Fibroblast of skin of left biceps (primary cell): ENCODE measurements around the gene SRSF3.
"Not testable (repeated sequence)": the region's sequence is repeated elsewhere in the genome, so short reads cannot be mapped to it uniquely, and the experiment has no call there.

Experiments used
- DNase-seq, 2 experiments: peaks; one replicate each; pipeline ENCODE4 v3.0.0-alpha.2; 2013; ENCODE audit warnings: low read depth in 2 of 2

SRSF3 gene

DNA sequence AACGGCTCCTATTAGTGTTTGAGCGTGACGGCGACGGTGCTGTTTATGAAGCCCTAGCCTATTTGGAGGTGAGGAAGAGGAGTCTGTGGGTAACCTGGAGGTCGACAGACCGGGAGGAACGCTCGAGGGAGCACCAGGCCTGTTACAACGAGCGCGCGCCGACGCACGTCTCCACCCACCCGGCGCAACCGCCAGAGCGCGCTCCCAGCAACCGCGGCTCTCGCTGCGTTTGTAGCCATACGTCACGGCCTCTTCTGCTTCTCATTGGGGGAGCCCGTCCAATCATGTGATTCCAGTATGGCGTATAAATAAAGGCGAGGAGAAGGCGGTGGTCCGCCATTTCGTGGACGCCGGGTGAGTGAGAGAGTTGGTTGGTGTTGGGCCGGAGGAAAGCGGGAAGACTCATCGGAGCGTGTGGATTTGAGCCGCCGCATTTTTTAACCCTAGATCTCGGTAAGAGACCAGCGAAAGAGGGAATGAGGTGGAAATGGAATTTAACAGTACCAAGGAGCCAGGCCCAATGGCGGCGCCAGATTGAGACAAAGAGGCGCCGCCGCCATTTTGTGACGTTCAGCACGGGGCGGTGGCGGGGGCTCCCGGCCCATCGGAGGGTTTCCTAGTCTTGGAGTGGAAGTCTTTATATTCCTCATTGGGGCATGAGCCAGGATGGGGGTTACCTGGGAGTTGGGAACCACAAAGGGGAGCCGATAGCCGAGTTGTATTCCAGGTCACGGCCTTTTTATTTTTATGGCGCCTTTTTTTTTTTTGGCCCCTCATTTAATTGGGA, at the start of gene SRSF3:
Gene SRSF3 (plus strand): TSS at position 334 of the 787 bp plus-strand sequence. CDS start 2,401 bp downstream, outside the sequence.
- peak; percentile 94 to 95 for DNase-seq

DNA sequence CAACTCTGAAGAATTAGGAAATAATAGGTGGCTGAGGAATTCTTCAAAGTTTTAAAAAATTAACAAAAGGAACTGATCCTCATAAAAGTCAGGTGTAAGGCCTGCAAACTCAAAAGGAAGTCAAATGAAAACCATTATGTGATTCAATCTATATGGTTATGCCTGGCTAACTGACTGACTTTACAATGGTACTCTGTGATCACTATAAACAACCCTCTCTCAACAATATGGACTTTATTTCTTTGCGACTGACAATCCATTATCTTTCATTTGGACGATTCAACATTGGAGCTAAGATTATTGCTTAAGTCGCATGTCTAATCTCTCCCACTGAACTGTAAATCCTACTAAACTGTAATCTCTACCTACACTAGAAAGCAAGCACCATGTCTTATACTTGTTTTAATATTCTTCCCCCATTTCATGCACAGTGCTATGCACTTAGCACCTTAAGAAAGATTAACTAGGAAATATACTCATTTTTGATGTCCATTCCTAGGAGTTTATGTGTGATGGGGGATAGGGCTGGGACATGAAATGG, 48.3 kb upstream of the SRSF3 start:
- DNase-seq = no peak

DNA sequence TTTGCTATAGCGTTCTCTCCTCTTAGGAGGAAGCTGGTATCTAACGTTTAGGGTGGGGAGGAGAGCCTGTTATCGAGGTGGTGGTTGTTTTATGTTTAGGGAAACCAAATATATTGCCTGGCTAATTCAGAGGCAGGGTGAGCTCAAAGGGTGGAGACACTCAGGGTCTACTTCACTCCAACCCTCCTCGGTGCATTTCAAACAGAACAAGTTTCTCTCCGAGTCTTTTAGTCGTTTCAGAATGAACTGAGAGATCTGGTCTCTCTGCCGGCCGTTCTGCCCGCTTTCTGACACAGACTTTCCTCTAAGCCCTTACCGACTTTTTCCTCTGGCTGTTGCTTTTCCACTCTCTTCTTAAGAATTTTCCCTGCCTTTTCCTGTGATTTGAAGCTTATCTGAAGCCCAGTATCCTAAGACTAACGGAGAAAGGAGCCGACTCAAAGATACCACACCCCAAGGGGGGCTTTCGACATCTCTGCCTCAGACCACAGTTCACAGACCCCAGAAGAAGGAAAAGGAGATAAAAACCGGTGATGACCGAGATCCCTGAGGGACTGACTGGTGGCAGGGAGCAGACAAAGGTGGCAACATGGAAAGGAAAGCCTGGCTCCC, 47.7 kb upstream of the SRSF3 start:
- no peak for DNase-seq

GRCh38 chr6:36546920-36547645, 47.1 kb upstream of the SRSF3 start, which contains the start of gene STK38:
STK38 (minus strand) TSS chr6:36547479; CDS start chr6:36540202, 7,277 bp downstream.
- peak; percentile 57 to 70 for DNase-seq

GRCh38 chr6:36547646-36548400, 46.3 kb upstream of the SRSF3 start:
- no peak for DNase-seq

- no peak for DNase-seq
These were observed 45.8 kb upstream of the SRSF3 start for GRCh38 chr6:36548401-36548743.

DNA sequence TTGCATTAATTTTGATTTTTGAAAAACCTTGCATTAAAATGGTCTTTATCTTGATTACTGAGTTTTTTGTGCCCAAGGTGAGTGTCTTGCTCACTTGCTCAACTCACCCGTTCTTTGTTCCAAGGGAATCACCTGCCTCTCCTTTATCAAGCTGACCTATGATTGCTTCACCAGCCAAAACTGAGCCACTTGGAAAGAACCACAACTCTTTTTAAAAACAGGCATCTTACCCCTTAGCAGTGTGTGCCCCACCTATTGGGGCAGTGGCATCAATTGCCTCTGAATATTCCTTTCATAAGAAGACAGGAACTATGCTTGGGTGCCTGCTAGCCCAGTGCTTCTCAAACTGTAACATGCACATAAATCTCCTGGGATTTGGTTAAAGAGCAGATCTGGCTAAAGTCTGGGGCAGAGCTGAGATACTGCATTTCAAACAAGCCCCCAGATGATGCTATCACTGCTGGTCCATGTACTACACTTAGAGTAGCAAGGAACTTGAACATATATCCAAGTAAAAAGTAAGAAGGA, 43.6 kb upstream of the SRSF3 start:
- no peak for DNase-seq

DNA sequence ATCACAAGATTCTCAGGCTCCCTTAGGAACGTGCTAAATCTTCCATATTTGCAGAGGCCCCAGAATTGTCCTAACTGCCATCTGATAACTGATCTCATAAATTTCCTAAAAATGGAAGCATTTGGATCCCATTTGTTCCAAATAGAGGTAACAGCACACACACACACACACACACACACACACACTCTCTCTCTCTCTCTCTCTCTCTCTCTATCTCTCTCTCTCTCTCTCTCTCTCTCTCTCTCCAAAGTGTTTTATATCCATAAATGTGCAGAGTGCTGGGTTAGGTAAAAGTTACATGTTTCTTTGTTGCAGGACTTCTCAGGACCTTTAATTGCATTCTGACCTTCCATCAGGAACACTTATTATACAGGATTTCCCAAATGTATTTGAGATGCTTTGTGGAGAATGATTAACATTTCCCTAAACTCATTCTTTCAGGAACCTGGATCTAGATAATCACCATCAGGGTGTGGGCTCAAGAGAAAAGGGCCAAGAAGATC, 38.4 kb upstream of the SRSF3 start:
- no peak for DNase-seq

DNA sequence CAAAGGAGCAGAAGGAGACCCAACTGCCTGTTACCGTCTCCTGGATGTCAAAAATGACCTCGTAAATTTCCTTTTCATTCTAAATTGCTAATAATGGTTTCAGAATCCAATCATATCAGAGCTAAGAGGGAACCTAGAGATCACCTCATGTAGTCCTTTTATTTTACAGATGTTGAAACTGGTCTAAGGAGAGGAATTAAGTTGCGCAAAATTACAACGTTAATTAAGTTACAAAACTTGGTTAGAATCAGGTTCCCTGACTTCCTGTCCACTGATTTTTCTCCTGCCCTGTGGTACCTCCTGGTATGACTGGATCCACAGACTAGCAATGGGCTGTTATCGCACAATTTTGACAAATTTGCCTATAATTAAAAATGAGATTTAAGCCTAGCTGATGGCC, 37.9 kb upstream of the SRSF3 start:
- DNase-seq = no peak

- no peak for DNase-seq
These were observed 35.0 kb upstream of the SRSF3 start for GRCh38 chr6:36559011-36559793.

DNA sequence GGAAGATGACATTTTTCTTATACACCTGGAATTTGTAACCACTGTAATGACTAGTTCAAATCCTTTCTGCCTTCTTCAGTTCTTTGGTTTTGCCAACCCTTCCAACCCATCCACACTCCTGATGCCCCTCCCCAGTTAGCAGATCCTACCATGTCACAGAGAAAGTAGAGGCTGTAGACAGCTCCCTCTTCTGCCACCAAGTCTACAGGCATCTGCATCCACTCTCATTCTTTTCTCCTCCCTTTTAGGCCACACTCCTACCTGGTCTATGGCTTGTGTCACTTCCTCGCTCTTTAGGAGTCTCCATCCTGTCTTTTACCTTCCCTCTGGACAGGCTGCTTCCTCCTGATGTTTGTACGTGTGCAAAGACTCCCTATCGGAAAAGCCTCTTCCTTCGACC, 33.3 kb upstream of the SRSF3 start:
- no peak for DNase-seq

- no peak for DNase-seq
These were observed 30.8 kb upstream of the SRSF3 start for GRCh38 chr6:36563237-36563927.

DNA sequence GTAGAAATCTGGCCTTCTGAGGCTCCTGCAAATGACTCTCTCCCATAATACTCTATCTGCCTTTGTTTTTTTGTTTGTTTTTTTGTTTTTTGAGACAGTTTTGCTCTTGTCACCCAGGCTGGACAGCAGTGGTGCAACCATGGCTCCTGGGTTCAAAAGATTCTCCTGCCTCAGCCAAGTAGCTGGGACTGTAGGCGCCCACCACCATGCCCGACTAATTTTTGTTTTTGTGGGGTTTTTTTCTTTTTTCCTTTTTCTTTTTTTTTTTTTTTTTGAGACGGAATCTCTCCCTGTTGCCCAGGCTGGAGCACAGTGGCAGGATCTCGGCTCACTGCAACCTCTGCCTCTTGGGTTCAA, 30.3 kb upstream of the SRSF3 start:
- DNase-seq = no peak

DNA sequence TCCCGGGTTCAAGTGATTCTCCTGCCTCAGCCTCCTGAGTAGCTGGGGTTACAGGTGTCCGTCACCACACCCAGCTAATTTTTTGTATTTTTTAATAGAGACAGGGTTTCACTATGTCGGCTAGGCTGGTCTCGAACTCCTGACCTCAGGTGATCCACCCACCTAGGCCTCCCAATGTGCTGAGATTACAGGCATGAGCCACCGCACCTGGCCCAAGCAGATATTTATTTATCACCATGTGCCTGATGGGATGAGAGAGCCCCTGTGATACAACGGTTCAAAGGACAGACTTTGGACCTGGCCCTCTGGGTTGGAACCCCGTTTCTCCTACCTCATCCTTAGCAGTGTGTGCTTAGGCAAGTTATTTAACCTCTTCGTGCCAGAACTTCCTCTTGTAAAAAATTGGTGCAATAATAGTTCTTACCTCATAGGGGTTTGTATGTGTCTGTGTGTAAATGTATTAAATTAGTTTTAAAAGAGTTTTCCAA, 27.7 kb upstream of the SRSF3 start:
- no peak for DNase-seq

DNA sequence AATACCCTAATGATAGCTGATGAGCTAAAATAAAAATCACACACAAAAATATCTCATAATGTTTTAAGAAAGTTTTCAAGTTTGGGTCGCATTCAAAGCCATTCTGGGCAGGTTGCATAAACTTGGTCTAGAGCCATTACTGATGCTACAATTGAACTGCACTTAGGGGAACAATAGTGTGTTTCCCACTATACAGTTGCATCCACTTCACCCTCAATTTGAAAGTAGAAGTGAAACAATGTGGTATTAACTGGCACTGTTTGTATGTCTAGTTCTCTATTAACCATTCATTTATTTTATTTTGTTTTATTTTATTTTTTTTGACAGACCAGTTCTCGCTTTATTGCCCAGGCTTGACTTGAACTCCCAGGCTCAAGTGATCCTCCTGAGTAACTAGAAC, 23.9 kb upstream of the SRSF3 start:
- no peak for DNase-seq

DNA sequence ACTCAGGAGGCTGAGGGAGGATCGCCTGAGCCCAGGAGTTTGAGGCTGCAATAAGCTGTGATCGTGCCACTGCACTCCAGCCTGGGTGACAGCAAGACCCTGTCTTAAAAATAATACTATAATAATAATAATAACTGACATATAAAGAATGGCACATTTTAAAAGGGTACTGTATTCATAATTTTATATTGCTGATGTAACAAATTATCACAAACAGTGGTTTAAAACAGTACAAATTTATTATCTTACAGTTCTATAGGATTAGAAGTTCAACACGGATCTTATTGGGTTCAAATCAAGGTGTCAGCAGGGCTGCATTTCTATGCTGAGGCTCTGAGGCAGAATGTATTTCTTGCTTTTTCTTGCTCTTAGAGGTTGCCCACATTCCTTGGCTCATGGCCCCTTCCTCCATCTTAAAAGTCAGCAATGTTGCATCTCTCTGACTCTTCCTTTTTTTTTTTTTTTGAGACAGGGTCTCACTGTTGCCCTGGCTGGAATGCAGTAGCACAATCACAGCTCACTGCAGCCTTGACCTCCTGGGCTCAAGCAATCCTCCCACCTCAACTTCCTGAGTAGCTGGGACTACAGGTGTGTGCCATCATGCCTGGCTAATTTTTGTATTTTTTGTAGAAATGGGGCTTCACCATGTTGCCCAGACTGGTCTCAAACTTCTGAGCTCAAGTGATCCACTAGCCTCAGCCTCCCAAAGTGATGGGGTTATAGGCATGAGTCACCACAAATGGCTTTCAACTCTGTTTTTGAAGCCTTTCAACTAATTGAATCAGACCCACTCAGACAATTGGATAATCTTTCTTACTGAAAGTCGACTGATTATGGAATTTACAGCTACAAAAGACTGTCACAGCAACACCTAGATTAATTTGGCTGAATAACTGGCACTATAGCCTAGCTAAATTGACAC, 22.8 kb upstream of the SRSF3 start:
- DNase-seq = no peak

GRCh38 chr6:36572353-36573311, 21.5 kb upstream of the SRSF3 start:
- not testable (repeated sequence) for DNase-seq

GRCh38 chr6:36574679-36575078, 19.5 kb upstream of the SRSF3 start:
- DNase-seq = no peak
